ENCODE results near the gene SHROOM1.

- TF ChIP-seq CTCF (IDR thresholded peaks at IDR 0.05 in 4 of 5, conservative IDR thresholded peaks at IDR 0.05 in 1 of 5) (no peak), POLR2A (IDR thresholded peaks at IDR 0.05) (no peak)
These were observed 11.0 kb downstream of the SHROOM1 start for GRCh38 chr5:132819468-132819867.

All from gastrocnemius medialis (tissue), 4 donors.